Measurements from ENCODE around the gene COBL. TPM values are rescaled to one million over a fixed set of nuclear protein-coding genes. Genes with fewer than 3 reads are reported as not detected.

COBL gene
- total and polyA plus RNA-seq, 9 of the 15 experiments (the other 6 are each of a cell fraction or from before 2014, with no cell fraction given): 0.01 to 2.4 (median 0.09) TPM; not detected in 3

DNA sequence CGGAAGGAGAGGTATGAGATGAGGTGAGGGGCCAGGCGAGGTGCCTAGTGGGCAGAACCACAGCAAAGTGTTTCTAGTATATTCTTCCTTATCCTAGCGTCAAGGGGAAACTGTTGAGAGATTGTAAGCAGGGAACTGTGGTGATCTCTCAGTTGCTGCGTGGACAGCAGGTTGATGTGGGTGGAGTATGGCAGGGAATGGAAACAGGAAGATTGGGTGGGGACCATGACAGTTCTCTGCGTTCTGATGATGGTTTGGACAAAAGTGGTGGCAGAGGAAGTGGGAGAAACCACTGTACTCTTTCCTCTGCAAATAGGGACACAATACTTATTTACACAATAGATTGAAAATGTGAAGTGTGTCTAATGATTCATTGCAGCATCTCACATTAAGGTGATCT lies 342.4 kb downstream of the COBL start:
- ATAC-seq: no peak
- POLR2A ChIA-PET: no interaction called here
- no peak for FAIRE-seq

More for the DNA sequence above, 342.4 kb downstream of the COBL start:
- Histone ChIP-seq H3K79me2 (ENCODE audit: control insufficient read depth, insufficient read depth, low read length) (no peaks in the 10 kb centered on the region), H3K4me3 (no peak overlapping the region), H3K36me3 (ENCODE audit: control insufficient read depth, insufficient read depth, low read length) (no peaks in the 10 kb centered on the region), H3K27me3 (ENCODE audit: control insufficient read depth in 2 of 2, insufficient read depth in 2 of 2, low read length in 2 of 2) (peaks cover 0 to 6% of the 10 kb centered on the region in 2 experiments; a peak in 3 of 5 replicates), H3K9me3 (replicated peaks; ENCODE audit: control insufficient read depth, insufficient read depth, low read depth, low read length) (no peaks in the 10 kb centered on the region), H3K4me2 (ENCODE audit: insufficient read depth, low read length) (no peak overlapping the region), H4K20me1 (replicated peaks; ENCODE audit: control insufficient read depth, insufficient read depth, low read length) (no peaks in the 10 kb centered on the region), H3K4me1 (replicated peaks in 1 of 2; ENCODE audit: control insufficient read depth in 2 of 2, insufficient read depth in 2 of 2, low read length in 2 of 2) (no peaks in the 10 kb centered on the region), H2AFZ (ENCODE audit: low read depth, low read length) (no peak overlapping the region), H3K9ac (ENCODE audit: insufficient read depth in 1 of 2, low read depth in 2 of 2, low read length in 2 of 2) (no peak overlapping the region), H3K27ac (ENCODE audit: extremely low read depth, low read depth, low read length) (no peak overlapping the region), H3K9me1 (ENCODE audit: control insufficient read depth, insufficient read depth, low read length) (no peaks in the 10 kb centered on the region)
- DNase-seq (ENCODE audit: extremely low read depth in 1 of 4, low spot score in 3 of 4): no peak
- intact Hi-C loops (cut with micrococcal nuclease): no loop called here
- in situ Hi-C loops (cut with MboI): no loop called here
- CTCF ChIA-PET (ENCODE audit: low intra/inter-chr PET ratio): no interaction called here
- TF ChIP-seq STAG1 (CRISPR knock-in tag; IDR thresholded peaks at IDR 0.05; ENCODE audit: borderline replicate concordance) (no peak), LARP7 (IDR thresholded peaks at IDR 0.05) (no peak), ZFX (CRISPR knock-in tag; IDR thresholded peaks at IDR 0.05) (no peak), USF1 (CRISPR knock-in tag; IDR thresholded peaks at IDR 0.05) (no peak), POLR2AphosphoS2 (IDR thresholded peaks at IDR 0.05; ENCODE audit: low read length) (no peak), RBM22 (IDR thresholded peaks at IDR 0.05; ENCODE audit: low read depth, low read length, poor library complexity, severe bottlenecking) (no peak), ZNF561 (CRISPR knock-in tag; conservative IDR thresholded peaks at IDR 0.05) (no peak), NR2F6 (CRISPR knock-in tag; IDR thresholded peaks at IDR 0.05) (no peak), SREBF2 (CRISPR knock-in tag; IDR thresholded peaks at IDR 0.05) (no peak), RBM25 (IDR thresholded peaks at IDR 0.05; ENCODE audit: low read depth, low read length, severe bottlenecking) (no peak), TEAD1 (CRISPR knock-in tag; IDR thresholded peaks at IDR 0.05) (no peak), AFF4 (CRISPR knock-in tag; IDR thresholded peaks at IDR 0.05) (no peak), MTA3 (IDR thresholded peaks at IDR 0.05; ENCODE audit: borderline replicate concordance) (no peak), ZNF57 (CRISPR knock-in tag; IDR thresholded peaks at IDR 0.05) (no peak), BRD9 (IDR thresholded peaks at IDR 0.05; ENCODE audit: low read depth, partially characterized antibody) (no peak), JUND (IDR thresholded peaks at IDR 0.05; ENCODE audit: borderline replicate concordance, low read depth, low read length) (no peak), JUND (tag; IDR thresholded peaks at IDR 0.05; ENCODE audit: borderline replicate concordance, low read depth, low read length) (no peak), SREBF1 (IDR thresholded peaks at IDR 0.05; ENCODE audit: borderline replicate concordance, low read depth, low read length) (no peak)
- BruUV-seq (replicated peaks): no TSS peak
- WGBS (ENCODE audit: insufficient coverage, low coverage, missing lambda C conversion rate): 0% methylated on average over 5 of the region's 5 CpGs
